ENCODE results near the gene CAPNS1. TPM values are rescaled to one million over a fixed set of nuclear protein-coding genes. Genes with fewer than 3 reads are reported as not detected.

Gene CAPNS1
- total RNA-seq, 4 donors from 2014 or later, result 222 to 304 (median 248) TPM

DNA sequence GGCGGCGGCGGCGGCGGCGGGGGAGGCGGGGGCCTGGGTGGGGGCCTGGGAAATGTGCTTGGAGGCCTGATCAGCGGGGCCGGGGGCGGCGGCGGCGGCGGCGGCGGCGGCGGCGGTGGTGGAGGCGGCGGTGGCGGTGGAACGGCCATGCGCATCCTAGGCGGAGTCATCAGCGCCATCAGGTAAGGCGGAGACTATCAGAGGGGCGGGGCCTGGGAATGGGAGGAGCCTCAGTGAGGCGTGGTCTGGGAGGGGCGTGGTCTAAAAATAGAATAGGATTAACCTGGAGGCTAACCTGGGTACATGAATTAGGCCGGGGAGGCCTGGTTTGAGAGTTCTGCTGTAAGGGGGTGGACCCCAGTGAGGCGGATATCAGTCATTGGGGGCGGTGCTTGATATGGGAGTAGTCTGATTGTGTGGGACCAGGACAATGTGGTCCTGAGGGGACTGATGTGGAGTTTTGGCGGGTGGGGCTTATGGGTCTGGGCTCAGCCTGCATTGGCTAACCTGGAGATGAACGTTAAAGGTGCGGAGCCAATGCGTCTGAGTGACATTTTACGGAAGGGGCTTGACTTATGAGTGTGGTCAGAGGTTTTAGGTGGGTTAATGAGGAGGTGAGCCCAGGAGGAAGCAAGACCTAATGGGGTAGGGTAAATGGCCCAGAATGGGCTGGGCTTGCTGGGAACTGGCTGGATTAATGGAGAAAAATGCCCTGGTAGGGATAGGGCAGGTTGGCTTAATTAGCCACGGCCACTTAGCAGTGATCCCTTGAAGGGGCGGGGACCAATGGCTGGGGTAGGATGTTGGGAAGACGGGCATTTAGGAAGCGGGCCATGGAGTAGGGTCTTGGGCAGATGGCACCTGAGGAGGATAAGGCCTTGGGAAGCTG lies 1.4 kb downstream of the CAPNS1 start:
- Histone ChIP-seq H3K9me3 (no peaks in the 10 kb centered on the region), H3K4me3 (peak overlapping the region; percentile 74 to 92 (median 80)), H3K27ac (peak overlapping the region; percentile 96 to 99 (median 98)), H3K27me3 (no peaks in the 10 kb centered on the region), H3K36me3 (peaks cover 0 to 33% (median 16%) of the 10 kb centered on the region in 4 donors), H3K4me1 (peaks cover 3 to 27% (median 25%) of the 10 kb centered on the region in 4 donors)
- DNase-seq, result peak; percentile 93
- in situ Hi-C loops (cut with MboI; ENCODE audit: low pct_ligation_motif_present in 1 of 4, low pct_unique_long_range_greater_than_20kb in 1 of 4, low sequenced_read_pairs in 3 of 4) (no loop called here), intact Hi-C loops (cut with DNase I; ENCODE audit: low total_unique reads) (no loop called here)
- TF ChIP-seq POLR2A (IDR thresholded peaks at IDR 0.05), result peak; percentile 44
- TF ChIP-seq POLR2AphosphoS5 (IDR thresholded peaks at IDR 0.05), result peak; percentile 69 to 80 (median 80)
- TF ChIP-seq, protein P1, sequence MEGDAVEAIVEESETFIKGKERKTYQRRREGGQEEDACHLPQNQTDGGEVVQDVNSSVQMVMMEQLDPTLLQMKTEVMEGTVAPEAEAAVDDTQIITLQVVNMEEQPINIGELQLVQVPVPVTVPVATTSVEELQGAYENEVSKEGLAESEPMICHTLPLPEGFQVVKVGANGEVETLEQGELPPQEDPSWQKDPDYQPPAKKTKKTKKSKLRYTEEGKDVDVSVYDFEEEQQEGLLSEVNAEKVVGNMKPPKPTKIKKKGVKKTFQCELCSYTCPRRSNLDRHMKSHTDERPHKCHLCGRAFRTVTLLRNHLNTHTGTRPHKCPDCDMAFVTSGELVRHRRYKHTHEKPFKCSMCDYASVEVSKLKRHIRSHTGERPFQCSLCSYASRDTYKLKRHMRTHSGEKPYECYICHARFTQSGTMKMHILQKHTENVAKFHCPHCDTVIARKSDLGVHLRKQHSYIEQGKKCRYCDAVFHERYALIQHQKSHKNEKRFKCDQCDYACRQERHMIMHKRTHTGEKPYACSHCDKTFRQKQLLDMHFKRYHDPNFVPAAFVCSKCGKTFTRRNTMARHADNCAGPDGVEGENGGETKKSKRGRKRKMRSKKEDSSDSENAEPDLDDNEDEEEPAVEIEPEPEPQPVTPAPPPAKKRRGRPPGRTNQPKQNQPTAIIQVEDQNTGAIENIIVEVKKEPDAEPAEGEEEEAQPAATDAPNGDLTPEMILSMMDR (IDR thresholded peaks at IDR 0.05), result peak in 2 of 5 experiments; percentile 12 to 16
- no peak for TF ChIP-seq EP300 (IDR thresholded peaks at IDR 0.05; ENCODE audit: low read depth)
- 24 to 100% methylated on average over 1 to 38 of the region's 42 CpGs for WGBS, 2 donors (ENCODE audit: low coverage in 1 of 2)

DNA sequence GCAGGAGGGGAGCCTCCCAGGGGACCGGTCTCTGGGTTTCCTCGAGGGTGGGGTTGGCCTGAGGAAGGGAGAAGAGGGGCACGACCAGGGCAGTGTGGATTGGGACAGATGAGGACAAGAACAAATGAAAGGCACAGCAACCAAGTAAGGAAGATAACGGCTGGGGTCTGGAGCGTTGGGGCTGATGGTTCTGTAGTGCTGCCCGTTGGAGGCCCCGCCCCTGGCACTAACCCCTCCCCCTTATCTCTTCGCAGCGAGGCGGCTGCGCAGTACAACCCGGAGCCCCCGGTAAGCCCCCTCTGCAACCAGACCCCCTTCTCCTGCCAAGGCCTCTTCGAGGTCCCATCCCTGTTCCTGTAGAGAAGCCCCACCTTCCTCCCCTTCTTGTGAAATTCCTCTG lies 2.2 kb downstream of the CAPNS1 start:
- 90 to 94% methylated on average over 10 to 14 of the region's 14 CpGs for WGBS, 2 donors (ENCODE audit: low coverage in 1 of 2)
- Histone ChIP-seq H3K27ac (peak overlapping the region in 2 of 4 donors; percentile 98 to 99), H3K36me3 (peaks cover 0 to 41% (median 20%) of the 10 kb centered on the region in 4 donors), H3K4me1 (peaks cover 3 to 20% (median 18%) of the 10 kb centered on the region in 4 donors), H3K4me3 (no peak overlapping the region), H3K27me3 (no peaks in the 10 kb centered on the region), H3K9me3 (no peaks in the 10 kb centered on the region)
- DNase-seq, result no peak
- TF ChIP-seq, protein P1 (IDR thresholded peaks at IDR 0.05), result no peak
- no peak for TF ChIP-seq EP300 (IDR thresholded peaks at IDR 0.05; ENCODE audit: low read depth)
- no peak for TF ChIP-seq POLR2AphosphoS5 (IDR thresholded peaks at IDR 0.05)
- TF ChIP-seq POLR2A (IDR thresholded peaks at IDR 0.05), result no peak
- intact Hi-C loops (cut with DNase I; ENCODE audit: low total_unique reads), result no loop called here
- in situ Hi-C loops (cut with MboI; ENCODE audit: low pct_ligation_motif_present in 1 of 4, low pct_unique_long_range_greater_than_20kb in 1 of 4, low sequenced_read_pairs in 3 of 4), result no loop called here

DNA sequence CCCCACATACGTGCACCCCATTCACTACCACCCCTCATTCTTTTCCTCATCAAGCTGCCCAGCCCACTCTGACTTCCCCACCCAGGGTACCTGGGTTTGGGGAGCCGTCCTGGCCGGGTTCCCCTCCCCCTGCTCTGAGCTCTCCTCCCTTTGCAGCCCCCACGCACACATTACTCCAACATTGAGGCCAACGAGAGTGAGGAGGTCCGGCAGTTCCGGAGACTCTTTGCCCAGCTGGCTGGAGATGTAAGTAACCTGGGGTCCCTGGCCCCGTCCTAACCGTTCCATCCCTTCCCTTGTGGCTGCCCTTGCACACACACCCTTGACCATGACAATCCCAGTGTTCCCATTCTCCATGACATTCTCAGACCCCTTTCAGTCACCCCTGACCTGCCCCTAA lies 2.6 kb downstream of the CAPNS1 start:
- H3K9me3 ChIP-seq, result no peaks in the 10 kb centered on the region
- no peak overlapping the region for H3K4me3 ChIP-seq
- TF ChIP-seq POLR2A (IDR thresholded peaks at IDR 0.05), result no peak
- TF ChIP-seq EP300 (IDR thresholded peaks at IDR 0.05; ENCODE audit: low read depth), result no peak
- no peak for TF ChIP-seq POLR2AphosphoS5 (IDR thresholded peaks at IDR 0.05)
- TF ChIP-seq, protein P1 (IDR thresholded peaks at IDR 0.05), result no peak
- no peaks in the 10 kb centered on the region for H3K27me3 ChIP-seq
- WGBS, 2 donors (ENCODE audit: low coverage in 1 of 2), result 92 to 100% methylated on average over 2 to 9 of the region's 9 CpGs
- DNase-seq, result no peak
- H3K27ac ChIP-seq, result no peak overlapping the region
- in situ Hi-C loops (cut with MboI; ENCODE audit: low pct_ligation_motif_present in 1 of 4, low pct_unique_long_range_greater_than_20kb in 1 of 4, low sequenced_read_pairs in 3 of 4), result no loop called here
- H3K36me3 ChIP-seq, result peaks cover 0 to 45% (median 22%) of the 10 kb centered on the region in 4 donors
- H3K4me1 ChIP-seq, result peaks cover 3 to 15% (median 13%) of the 10 kb centered on the region in 4 donors
- intact Hi-C loops (cut with DNase I; ENCODE audit: low total_unique reads), result no loop called here

DNA sequence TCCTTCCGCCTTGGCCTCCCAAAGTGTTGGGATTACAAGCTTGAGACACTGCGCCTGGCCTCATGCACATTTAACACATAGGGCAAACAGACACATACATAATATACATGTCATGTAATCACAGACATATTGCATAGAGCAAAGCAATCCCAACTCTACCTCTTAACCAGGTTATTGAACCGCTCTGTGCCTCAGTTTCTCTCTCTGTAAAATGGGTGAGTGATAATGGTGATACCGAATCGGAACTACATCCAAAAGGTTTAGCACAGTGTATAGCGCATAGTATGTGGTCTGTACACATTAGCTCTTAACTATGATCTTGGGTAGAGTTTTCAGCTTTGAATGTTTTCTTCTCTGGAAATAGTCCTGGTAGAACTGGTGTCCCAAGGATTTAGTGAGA lies 4.8 kb downstream of the CAPNS1 start:
- TF ChIP-seq POLR2A (IDR thresholded peaks at IDR 0.05) (no peak), EP300 (IDR thresholded peaks at IDR 0.05; ENCODE audit: low read depth) (no peak), POLR2AphosphoS5 (IDR thresholded peaks at IDR 0.05) (no peak)
- TF ChIP-seq, protein P1 (IDR thresholded peaks at IDR 0.05), result no peak
- H3K9me3 ChIP-seq, result no peaks in the 10 kb centered on the region
- peaks cover 0 to 60% (median 24%) of the 10 kb centered on the region in 4 donors for H3K36me3 ChIP-seq
- in situ Hi-C loops (cut with MboI; ENCODE audit: low pct_ligation_motif_present in 1 of 4, low pct_unique_long_range_greater_than_20kb in 1 of 4, low sequenced_read_pairs in 3 of 4) (no loop called here), intact Hi-C loops (cut with DNase I; ENCODE audit: low total_unique reads) (no loop called here)
- DNase-seq, result no peak
- WGBS, 2 donors (ENCODE audit: low coverage in 1 of 2), result 98 to 100% methylated on average over 5 to 6 of the region's 6 CpGs
- peaks cover 3 to 8% (median 7%) of the 10 kb centered on the region in 4 donors for H3K4me1 ChIP-seq
- no peaks in the 10 kb centered on the region for H3K27me3 ChIP-seq
- H3K4me3 ChIP-seq, result no peak overlapping the region
- H3K27ac ChIP-seq, result no peak overlapping the region
